Measurements from ENCODE around the gene XPOT. TPM values are rescaled to one million over a fixed set of nuclear protein-coding genes. Genes with fewer than 3 reads are reported as not detected.

The XPOT gene
- total RNA-seq, 4 donors from 2014 or later, result 25.3 to 32.5 (median 29.6) TPM

DNA sequence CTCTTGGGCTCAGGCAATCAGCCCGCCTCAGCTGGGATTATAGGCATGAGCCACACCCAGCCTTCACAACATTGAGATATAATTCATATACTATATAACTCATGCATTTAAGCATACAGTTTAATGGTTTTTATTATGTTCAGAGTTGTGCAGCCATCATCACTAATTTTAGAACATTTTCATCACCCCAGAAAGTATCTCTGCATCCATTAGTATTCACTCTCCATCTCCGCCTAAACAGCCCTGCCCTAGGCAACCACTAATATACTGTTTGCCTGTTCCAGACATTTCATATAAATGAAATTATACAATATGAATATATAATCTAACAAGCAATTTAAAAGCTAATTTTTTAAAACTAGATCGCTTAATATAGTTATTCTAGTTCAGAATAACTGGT lies 82.5 kb downstream of the XPOT start:
- H3K4me3 ChIP-seq (ENCODE audit: low read depth, poor library complexity, severe bottlenecking), result no peak overlapping the region
- no peak for TF ChIP-seq POLR2A (IDR thresholded peaks at IDR 0.05)
- no peak for TF ChIP-seq CTCF (IDR thresholded peaks at IDR 0.05)
- WGBS, 2 donors, result 98 to 99% methylated on average over 3 of the region's 3 CpGs
- no peak for DNase-seq (ENCODE audit: low spot score in 2 of 2)
- intact Hi-C loops (cut with DNase I; ENCODE audit: low total_unique reads), result no loop called here

- 93 to 98% methylated on average over 1 of the region's 1 CpG for WGBS, 2 donors
- H3K4me3 ChIP-seq (ENCODE audit: low read depth, poor library complexity, severe bottlenecking), result no peak overlapping the region
- no peak for DNase-seq (ENCODE audit: low spot score in 2 of 2)
- intact Hi-C loops (cut with DNase I; ENCODE audit: low total_unique reads), result no loop called here
- no peak for TF ChIP-seq POLR2A (IDR thresholded peaks at IDR 0.05)
- TF ChIP-seq CTCF (IDR thresholded peaks at IDR 0.05), result no peak
Measured at GRCh38 chr12:64491718-64492117, 87.5 kb downstream of the XPOT start.

DNA sequence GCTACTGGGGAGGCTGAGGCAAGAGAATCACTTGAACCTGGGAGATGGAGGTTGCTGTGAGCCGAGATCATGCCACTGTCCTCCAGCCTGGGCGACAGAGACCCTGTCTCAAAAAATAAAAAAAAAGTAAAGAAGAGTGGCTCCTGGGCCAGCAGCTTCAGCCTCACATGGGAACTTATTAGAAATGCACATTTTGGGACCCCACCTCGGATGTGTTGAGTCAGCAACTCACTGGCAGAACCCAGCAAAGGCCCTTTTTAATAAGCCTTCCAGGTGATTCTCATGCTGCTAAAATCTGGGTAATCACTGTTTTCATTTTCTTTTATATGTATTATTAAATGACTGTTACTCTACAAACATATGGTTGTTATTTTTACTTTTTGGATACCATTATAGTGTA lies 89.3 kb downstream of the XPOT start:
- WGBS, 2 donors, result 94 to 98% methylated on average over 3 of the region's 3 CpGs
- intact Hi-C loops (cut with DNase I; ENCODE audit: low total_unique reads), result no loop called here
- no peak for DNase-seq (ENCODE audit: low spot score in 2 of 2)
- no peak overlapping the region for H3K4me3 ChIP-seq (ENCODE audit: low read depth, poor library complexity, severe bottlenecking)
- TF ChIP-seq CTCF (IDR thresholded peaks at IDR 0.05) (no peak), POLR2A (IDR thresholded peaks at IDR 0.05) (no peak)

- 80% methylated on average over 5 of the region's 5 CpGs for WGBS, 2 donors
- intact Hi-C loops (cut with DNase I; ENCODE audit: low total_unique reads), result no loop called here
Measured at GRCh38 chr12:64494998-64495729, 91.0 kb downstream of the XPOT start.

GRCh38 chr12:64496839-64497400 lies 92.7 kb downstream of the XPOT start:
- WGBS, 2 donors, result 97 to 99% methylated on average over 2 of the region's 2 CpGs
- TF ChIP-seq POLR2A (IDR thresholded peaks at IDR 0.05), result no peak
- TF ChIP-seq CTCF (IDR thresholded peaks at IDR 0.05), result no peak
- intact Hi-C loops (cut with DNase I; ENCODE audit: low total_unique reads), result no loop called here

More at GRCh38 chr12:64494998-64495729, 91.0 kb downstream of the XPOT start:
- no peak for DNase-seq (ENCODE audit: low spot score in 2 of 2)
- no peak for TF ChIP-seq CTCF (IDR thresholded peaks at IDR 0.05)
- TF ChIP-seq POLR2A (IDR thresholded peaks at IDR 0.05), result no peak
- H3K4me3 ChIP-seq (ENCODE audit: low read depth, poor library complexity, severe bottlenecking), result no peak overlapping the region

More at GRCh38 chr12:64496839-64497400, 92.7 kb downstream of the XPOT start:
- no peak overlapping the region for H3K4me3 ChIP-seq (ENCODE audit: low read depth, poor library complexity, severe bottlenecking)
- DNase-seq (ENCODE audit: low spot score in 2 of 2), result no peak

All from lower leg skin (tissue), 4 donors.